A673 (cell line): ENCODE measurements around the gene ERVK3-1. TPM values are rescaled to one million over a fixed set of nuclear protein-coding genes. Genes with fewer than 3 reads are reported as not detected.

Source experiments
- BruUV-seq: library from RNA; stranded (reverse); fragments of 400-500 nt; replicated peaks from 2 replicates; lab custom pipeline; 2021; lab: Mats Ljungman, UMichigan
- CTCF ChIA-PET: fragments of 300-600 bp; sonication (Branson Sonifier 250); formaldehyde crosslinking; loops from one replicate; lab custom pipeline; 2022; ENCODE audit warnings: antibody characterized with exemption; lab: Charles Lee
- POLR2A ChIA-PET: fragments of 300-600 bp; sonication (Branson Sonifier 250); formaldehyde crosslinking; loops from one replicate; lab custom pipeline; 2022; ENCODE audit warnings: antibody characterized with exemption; ENCODE audit not compliant: low non-redundant PET; lab: Charles Lee
- DNase-seq: peaks from one replicate; pipeline ENCODE4 v3.0.0-alpha.2; 2015; ENCODE audit warnings: low spot score
- H3K27ac ChIP-seq: fragments of 200-600 bp; sonication (generic); 2 replicates; pipeline ENCODE4 v1.5.1; 2016; ENCODE audit warnings: mixed run types, low read depth, mild to moderate bottlenecking, mixed read lengths, antibody characterized with exemption, low read length; ENCODE audit not compliant: poor library complexity, severe bottlenecking
- H3K27me3 ChIP-seq: fragments of 200-600 bp; sonication (generic); replicated peaks from 2 replicates; pipeline ENCODE4 v1.6.1; 2017; ENCODE audit warnings: mixed run types, low read depth, mild to moderate bottlenecking, mixed read lengths, antibody characterized with exemption, low read length; ENCODE audit not compliant: insufficient read depth, poor library complexity
- H3K36me3 ChIP-seq: fragments of 200-600 bp; sonication (generic); 2 replicates; pipeline ENCODE4 v1.6.1; 2016; ENCODE audit warnings: mixed run types, mild to moderate bottlenecking, mixed read lengths, antibody characterized with exemption, low read length; ENCODE audit not compliant: insufficient read depth, poor library complexity, severe bottlenecking
- H3K4me1 ChIP-seq: fragments of 200-600 bp; sonication (generic); 2 replicates; pipeline ENCODE4 v1.6.1; 2017; ENCODE audit warnings: mixed run types, mild to moderate bottlenecking, mixed read lengths, antibody characterized with exemption, low read length; ENCODE audit not compliant: insufficient read depth, poor library complexity, severe bottlenecking
- H3K4me3 ChIP-seq: fragments of 200-600 bp; sonication (generic); 2 replicates; pipeline ENCODE4 v1.5.1; 2016; ENCODE audit warnings: low read depth, mixed run types, mild to moderate bottlenecking, mixed read lengths, low read length; ENCODE audit not compliant: poor library complexity, severe bottlenecking
- H3K9me3 ChIP-seq: fragments of 200-600 bp; sonication (generic); 2 replicates; pipeline ENCODE4 v1.6.1; 2016; ENCODE audit warnings: mixed run types, low read depth, mild to moderate bottlenecking, mixed read lengths, antibody characterized with exemption, low read length; ENCODE audit not compliant: poor library complexity, severe bottlenecking
- EZH2 ChIP-seq: fragments of 200-600 bp; sonication (generic); IDR thresholded peaks from 2 replicates; pipeline ENCODE4 v1.6.1; 2017; ENCODE audit warnings: borderline replicate concordance, low read depth, mild to moderate bottlenecking, mixed read lengths, antibody characterized with exemption, low read length; ENCODE audit not compliant: poor library complexity, severe bottlenecking
- intact Hi-C: fragments of 100-400 bp; cut with micrococcal nuclease; formaldehyde crosslinking; loops from one replicate; pipeline ENCODE4 v1.10.0; 2022; ENCODE audit not compliant: unreplicated experiment
- total RNA-seq: library from RNA; stranded (reverse); gene quantifications from 2 replicates; pipeline ENCODE4 v1.2.3, GENCODE V29; 2021
- TF ChIP-seq, protein P1 (sequence below): fragments of 300-800, 200-600 bp; sonication (generic); conservative IDR thresholded peaks from 2 replicates; pipeline ENCODE4 v1.5.1; 2017; ENCODE audit warnings: low read depth, mild to moderate bottlenecking, antibody characterized with exemption, low read length, moderate library complexity, mixed read lengths

ERVK3-1 gene
- total RNA-seq, 1 experiment from 2014 or later = 77.1 TPM

DNA sequence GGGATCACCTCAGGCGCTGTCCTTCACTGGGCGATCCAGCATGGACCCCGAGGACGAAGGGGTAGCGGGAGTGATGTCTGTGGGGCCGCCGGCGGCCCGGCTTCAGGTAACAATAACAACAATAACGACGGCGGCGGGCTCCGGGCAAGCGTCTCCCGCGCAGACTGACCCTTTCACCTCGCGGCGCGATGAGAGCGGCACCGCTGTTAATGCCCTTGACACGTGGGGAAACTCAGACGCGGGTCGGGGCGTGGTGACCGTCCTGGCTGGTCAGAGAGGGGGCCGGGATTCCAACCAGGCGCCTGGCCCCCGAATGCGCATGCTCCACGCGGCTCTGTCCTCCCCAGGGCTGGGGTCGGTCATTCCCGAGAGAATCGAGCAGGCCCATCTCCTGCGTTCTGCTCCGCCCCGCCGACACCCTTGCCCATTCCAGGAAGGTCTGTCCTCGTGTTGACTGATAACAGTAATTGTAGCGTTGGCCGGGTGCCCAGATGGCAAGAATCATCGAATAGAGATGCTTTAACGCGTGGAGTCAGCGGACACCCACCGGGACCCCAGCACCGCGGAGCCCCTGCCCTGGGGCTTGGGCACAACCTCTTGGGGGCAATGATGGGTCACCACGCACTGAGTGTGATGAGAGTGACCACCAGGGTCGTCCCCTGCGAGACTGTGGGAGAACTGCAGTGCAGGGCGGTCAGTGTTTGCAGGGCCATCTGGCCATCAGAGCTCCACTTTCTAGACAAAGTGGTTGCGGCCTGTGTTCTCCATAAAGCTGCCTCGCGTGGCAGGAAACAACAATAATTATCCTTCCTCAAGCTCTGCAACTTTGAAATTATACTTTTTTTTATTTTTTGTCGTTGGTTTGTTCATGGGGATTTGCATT lies 25.9 kb upstream of the ERVK3-1 start:
- Histone ChIP-seq H3K4me1 (no peaks in the 10 kb centered on the region), H3K9me3 (peaks cover 9% of the 10 kb centered on the region), H3K27ac (peak overlapping the region; percentile 84), H3K27me3 (no peaks in the 10 kb centered on the region), H3K4me3 (peak overlapping the region; percentile 87), H3K36me3 (peaks cover 37% of the 10 kb centered on the region)
- TF ChIP-seq EZH2 = no peak
- TF ChIP-seq, protein P1, sequence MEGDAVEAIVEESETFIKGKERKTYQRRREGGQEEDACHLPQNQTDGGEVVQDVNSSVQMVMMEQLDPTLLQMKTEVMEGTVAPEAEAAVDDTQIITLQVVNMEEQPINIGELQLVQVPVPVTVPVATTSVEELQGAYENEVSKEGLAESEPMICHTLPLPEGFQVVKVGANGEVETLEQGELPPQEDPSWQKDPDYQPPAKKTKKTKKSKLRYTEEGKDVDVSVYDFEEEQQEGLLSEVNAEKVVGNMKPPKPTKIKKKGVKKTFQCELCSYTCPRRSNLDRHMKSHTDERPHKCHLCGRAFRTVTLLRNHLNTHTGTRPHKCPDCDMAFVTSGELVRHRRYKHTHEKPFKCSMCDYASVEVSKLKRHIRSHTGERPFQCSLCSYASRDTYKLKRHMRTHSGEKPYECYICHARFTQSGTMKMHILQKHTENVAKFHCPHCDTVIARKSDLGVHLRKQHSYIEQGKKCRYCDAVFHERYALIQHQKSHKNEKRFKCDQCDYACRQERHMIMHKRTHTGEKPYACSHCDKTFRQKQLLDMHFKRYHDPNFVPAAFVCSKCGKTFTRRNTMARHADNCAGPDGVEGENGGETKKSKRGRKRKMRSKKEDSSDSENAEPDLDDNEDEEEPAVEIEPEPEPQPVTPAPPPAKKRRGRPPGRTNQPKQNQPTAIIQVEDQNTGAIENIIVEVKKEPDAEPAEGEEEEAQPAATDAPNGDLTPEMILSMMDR = no peak
- CTCF ChIA-PET = interaction anchor here (0.8 kb wide), 1 partner anchor 87 kb away, joined by 3 read pairs; no protein-coding TSS in a partner anchor
- no TSS peak for BruUV-seq
- intact Hi-C loops = loop anchor here (2.0 kb wide), 2 partner anchors 26 to 50 kb away; partner anchors contain the start of genes ERVK3-1 and ZNF544
- POLR2A ChIA-PET = interaction anchor here (0.6 kb wide), 2 partner anchors 25 to 596 kb away, joined by 4 read pairs; no protein-coding TSS in a partner anchor
- DNase-seq = peak; percentile 65

DNA sequence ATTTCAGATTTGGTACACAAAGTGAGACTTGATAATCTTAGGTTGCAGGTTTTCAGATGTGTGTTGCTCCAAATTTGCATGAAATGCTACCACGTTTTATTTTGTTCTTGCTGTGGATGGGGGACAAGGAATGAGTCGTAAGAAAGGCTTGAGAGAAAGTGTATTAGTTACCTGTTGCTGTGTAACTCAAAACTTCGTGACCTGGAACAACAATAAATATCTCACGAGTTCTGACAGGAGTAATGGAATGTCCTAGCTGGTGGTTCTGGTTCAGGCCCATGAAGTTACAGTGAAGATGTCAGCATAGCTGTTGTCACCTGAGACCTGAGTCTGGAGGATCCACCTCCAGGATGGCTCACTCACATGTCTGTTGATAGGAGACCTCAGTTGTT lies 25.3 kb upstream of the ERVK3-1 start:
- Histone ChIP-seq H3K36me3 (peaks cover 31% of the 10 kb centered on the region), H3K4me3 (peak overlapping the region; percentile 87), H3K4me1 (no peaks in the 10 kb centered on the region), H3K9me3 (peaks cover 5% of the 10 kb centered on the region), H3K27ac (no peak overlapping the region), H3K27me3 (no peaks in the 10 kb centered on the region)
- ChIA-PET CTCF (no interaction called here), POLR2A (interaction anchor here (0.6 kb wide), 1 partner anchor 597 kb away, joined by 4 read pairs; no protein-coding TSS in a partner anchor)
- BruUV-seq = TSS peak; percentile 54
- no peak for DNase-seq
- TF ChIP-seq, protein P1 = no peak
- TF ChIP-seq EZH2 = no peak
- intact Hi-C loops = loop anchor here (2.0 kb wide), 2 partner anchors 25 to 51 kb away; partner anchors contain the start of genes ERVK3-1 and ZNF544

DNA sequence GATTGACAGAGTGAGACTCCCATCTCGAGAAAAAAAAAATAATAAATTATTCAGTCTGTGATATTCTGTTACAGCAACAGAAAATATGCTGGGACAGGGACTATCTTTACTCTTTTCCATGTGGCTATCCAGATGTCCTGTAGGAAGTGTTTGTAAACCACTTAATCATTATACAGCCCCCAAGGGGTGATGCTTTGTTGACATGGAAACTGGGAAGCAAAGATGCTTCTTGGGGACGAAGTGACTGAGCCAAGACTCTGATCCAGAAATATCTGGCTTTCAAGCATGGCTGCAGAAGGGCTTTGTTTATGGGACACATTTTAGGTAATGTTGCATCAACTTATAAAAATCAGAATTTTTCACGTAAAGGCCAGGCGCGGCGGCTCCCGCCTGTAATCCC lies 21.0 kb upstream of the ERVK3-1 start:
- H3K9me3 ChIP-seq = peaks cover 5% of the 10 kb centered on the region
- H3K4me3 ChIP-seq = no peak overlapping the region
- peaks cover 66% of the 10 kb centered on the region for H3K36me3 ChIP-seq
- H3K27me3 ChIP-seq = no peaks in the 10 kb centered on the region
- H3K4me1 ChIP-seq = no peaks in the 10 kb centered on the region
- DNase-seq = no peak
- CTCF ChIA-PET = no interaction called here
- no TSS peak for BruUV-seq
- TF ChIP-seq EZH2 = no peak
- TF ChIP-seq, protein P1 = no peak
- POLR2A ChIA-PET = no interaction called here
- intact Hi-C loops = no loop called here
- no peak overlapping the region for H3K27ac ChIP-seq
